ENCODE data around the gene RPL29. TPM values are rescaled to one million over a fixed set of nuclear protein-coding genes. Genes with fewer than 3 reads are reported as not detected.

The RPL29 gene
- total RNA-seq, 4 donors from 2014 or later: 1,428 to 2,708 (median 2,246) TPM

DNA sequence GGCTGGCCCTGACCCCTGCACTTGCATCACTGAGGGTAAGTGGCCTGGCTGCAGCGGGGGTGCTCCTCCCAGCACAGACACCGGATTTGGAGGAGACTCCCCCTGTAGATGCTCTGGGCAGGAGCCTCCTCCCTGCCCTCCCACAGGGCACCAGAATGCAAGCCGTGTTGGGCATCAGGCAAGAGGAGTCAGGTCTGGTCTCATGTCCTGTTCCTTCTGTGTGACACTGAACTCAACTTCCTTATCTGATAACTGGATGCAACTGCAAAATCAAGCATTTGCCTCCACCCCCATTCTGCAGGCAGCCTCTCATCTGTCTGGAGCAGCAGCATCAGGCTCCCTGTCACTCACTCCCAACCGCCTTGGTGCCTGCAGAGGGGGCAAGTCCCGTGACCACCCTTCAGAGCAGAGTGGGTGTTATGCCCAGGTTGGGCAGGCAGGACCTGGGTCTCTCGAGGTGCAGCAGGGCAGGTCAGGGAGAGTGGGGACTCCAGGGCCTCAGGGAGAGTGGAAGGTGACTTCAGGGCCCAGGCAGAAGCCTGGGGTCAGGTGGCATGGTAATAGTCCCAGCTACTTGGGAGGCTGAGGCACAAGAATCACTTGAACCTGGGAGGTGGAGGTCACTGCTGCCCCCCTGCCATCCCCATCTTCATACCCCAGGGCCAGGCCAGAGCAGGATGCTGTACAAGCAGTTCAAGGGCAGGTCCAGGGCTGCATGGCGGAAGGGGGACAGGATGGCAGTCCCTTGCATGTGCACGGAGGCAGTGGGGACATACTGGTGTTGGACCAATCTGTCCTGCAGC, 10.5 kb upstream of the RPL29 start:
- WGBS: 72% methylated on average over 5 of the region's 8 CpGs
- TF ChIP-seq EP300 (IDR thresholded peaks at IDR 0.05): no peak
- TF ChIP-seq POLR2AphosphoS5 (IDR thresholded peaks at IDR 0.05): no peak
- TF ChIP-seq, protein P1, sequence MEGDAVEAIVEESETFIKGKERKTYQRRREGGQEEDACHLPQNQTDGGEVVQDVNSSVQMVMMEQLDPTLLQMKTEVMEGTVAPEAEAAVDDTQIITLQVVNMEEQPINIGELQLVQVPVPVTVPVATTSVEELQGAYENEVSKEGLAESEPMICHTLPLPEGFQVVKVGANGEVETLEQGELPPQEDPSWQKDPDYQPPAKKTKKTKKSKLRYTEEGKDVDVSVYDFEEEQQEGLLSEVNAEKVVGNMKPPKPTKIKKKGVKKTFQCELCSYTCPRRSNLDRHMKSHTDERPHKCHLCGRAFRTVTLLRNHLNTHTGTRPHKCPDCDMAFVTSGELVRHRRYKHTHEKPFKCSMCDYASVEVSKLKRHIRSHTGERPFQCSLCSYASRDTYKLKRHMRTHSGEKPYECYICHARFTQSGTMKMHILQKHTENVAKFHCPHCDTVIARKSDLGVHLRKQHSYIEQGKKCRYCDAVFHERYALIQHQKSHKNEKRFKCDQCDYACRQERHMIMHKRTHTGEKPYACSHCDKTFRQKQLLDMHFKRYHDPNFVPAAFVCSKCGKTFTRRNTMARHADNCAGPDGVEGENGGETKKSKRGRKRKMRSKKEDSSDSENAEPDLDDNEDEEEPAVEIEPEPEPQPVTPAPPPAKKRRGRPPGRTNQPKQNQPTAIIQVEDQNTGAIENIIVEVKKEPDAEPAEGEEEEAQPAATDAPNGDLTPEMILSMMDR (IDR thresholded peaks at IDR 0.05): no peak
- TF ChIP-seq POLR2A (IDR thresholded peaks at IDR 0.05): no peak
- Histone ChIP-seq H3K4me3 (no peak overlapping the region), H3K4me1 (peaks cover 32% of the 10 kb centered on the region), H3K36me3 (no peaks in the 10 kb centered on the region), H3K27ac (no peak overlapping the region), H3K27me3 (no peaks in the 10 kb centered on the region), H3K9me3 (no peaks in the 10 kb centered on the region)
- no peak for DNase-seq (ENCODE audit: low spot score in 2 of 2)

DNA sequence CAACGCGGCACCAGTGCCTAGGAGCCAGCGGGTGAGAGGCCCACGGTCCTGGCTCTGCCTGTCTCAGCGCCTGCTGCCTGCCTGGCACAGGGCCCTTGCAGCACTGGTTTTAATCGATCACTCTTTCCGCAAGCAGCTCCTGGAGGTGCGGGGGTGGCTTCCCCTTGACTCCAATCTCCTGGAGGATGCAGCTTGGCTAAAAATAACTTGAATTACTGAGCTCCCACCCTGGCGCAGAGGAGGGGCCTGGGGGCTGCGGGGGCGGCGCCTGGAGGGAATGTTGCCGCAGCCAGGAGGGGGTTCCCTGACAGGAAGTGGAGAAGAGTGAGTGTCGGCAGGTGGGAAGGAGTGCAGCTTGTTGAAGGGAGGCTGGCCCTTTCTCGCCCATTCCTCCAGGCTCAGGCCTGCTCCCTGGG, 9.9 kb upstream of the RPL29 start:
- H3K27ac ChIP-seq: no peak overlapping the region
- H3K4me1 ChIP-seq: peaks cover 32% of the 10 kb centered on the region
- no peak overlapping the region for H3K4me3 ChIP-seq
- H3K27me3 ChIP-seq: no peaks in the 10 kb centered on the region
- TF ChIP-seq, protein P1 (IDR thresholded peaks at IDR 0.05): no peak
- H3K9me3 ChIP-seq: no peaks in the 10 kb centered on the region
- WGBS: 10% methylated on average over 10 of the region's 15 CpGs
- no peak for DNase-seq (ENCODE audit: low spot score in 2 of 2)
- H3K36me3 ChIP-seq: no peaks in the 10 kb centered on the region

DNA sequence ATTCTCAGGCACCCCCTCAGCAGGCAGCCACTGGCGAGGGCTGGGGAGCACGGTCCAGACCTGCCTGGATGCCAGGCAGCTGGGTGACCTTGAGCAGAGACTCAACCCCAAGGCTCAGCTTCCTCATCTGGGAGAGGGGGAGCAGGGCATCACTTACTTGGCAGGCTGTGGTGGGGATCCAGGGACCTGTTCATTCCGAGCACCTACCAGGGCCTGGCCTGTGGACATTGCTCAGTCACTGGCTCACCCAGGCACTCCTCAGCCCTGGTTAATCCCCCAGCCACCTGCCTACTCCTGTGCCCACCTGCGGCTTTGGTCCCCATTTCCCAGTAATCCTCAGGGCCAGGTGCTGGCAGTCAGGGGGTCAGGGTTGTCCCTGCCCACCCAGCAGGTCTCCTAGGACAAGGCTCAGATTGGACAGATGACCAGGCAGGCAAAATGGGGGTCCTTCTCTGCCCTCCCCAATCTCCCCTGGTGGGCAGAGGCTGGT, 9.3 kb upstream of the RPL29 start:
- no peak for DNase-seq (ENCODE audit: low spot score in 2 of 2)
- Histone ChIP-seq H3K27ac (no peak overlapping the region), H3K36me3 (no peaks in the 10 kb centered on the region), H3K4me1 (peaks cover 32% of the 10 kb centered on the region), H3K9me3 (no peaks in the 10 kb centered on the region), H3K27me3 (no peaks in the 10 kb centered on the region), H3K4me3 (no peak overlapping the region)
- TF ChIP-seq POLR2A (IDR thresholded peaks at IDR 0.05) (no peak), EP300 (IDR thresholded peaks at IDR 0.05) (no peak), POLR2AphosphoS5 (IDR thresholded peaks at IDR 0.05) (no peak)
- TF ChIP-seq, protein P1 (IDR thresholded peaks at IDR 0.05): no peak
- WGBS: 100% methylated on average over 1 of the region's 4 CpGs

DNA sequence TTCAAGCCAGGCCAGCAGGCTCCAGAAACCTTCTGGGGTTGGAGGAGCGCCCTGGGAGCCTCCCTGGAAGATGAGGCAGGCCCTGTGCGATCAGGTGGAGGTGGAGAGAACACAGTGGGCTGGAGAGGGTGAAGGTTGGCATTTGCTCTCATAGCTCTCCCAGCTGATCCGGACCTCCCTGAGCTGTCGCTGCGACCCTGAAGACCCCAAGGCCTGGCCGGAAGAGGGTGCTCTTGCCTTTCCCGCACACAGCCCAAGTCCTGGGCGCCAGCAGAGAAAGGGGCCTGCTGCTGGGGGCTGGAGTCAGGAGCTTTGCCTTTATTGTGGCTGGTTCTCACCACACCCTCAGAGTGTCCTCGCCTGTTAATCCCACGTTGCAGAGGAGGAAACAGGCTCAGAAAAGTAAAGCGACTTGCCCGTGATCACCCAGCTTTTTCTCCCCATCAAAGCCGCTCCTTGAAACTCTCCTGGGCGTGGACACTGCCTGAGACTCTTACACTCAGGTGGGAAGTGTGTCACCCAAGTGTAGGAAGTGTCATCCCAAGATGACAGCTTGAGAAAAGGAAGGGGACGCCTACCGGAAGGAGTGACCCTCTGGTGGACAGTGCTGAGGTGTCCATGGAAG, 8.6 kb upstream of the RPL29 start:
- DNase-seq (ENCODE audit: low spot score in 2 of 2): no peak
- H3K27ac ChIP-seq: no peak overlapping the region
- no peaks in the 10 kb centered on the region for H3K27me3 ChIP-seq
- peaks cover 32% of the 10 kb centered on the region for H3K4me1 ChIP-seq
- H3K9me3 ChIP-seq: no peaks in the 10 kb centered on the region
- no peak overlapping the region for H3K4me3 ChIP-seq
- H3K36me3 ChIP-seq: no peaks in the 10 kb centered on the region
- WGBS: 68% methylated on average over 10 of the region's 16 CpGs
- TF ChIP-seq, protein P1 (IDR thresholded peaks at IDR 0.05): peak in 1 of 2 donors; percentile 13
- TF ChIP-seq POLR2A (IDR thresholded peaks at IDR 0.05): no peak

- no peak overlapping the region for H3K27ac ChIP-seq
- WGBS: 82% methylated on average over 6 of the region's 6 CpGs
- no peak for TF ChIP-seq POLR2AphosphoS5 (IDR thresholded peaks at IDR 0.05)
- TF ChIP-seq POLR2A (IDR thresholded peaks at IDR 0.05): no peak
- TF ChIP-seq, protein P1 (IDR thresholded peaks at IDR 0.05): no peak
- TF ChIP-seq EP300 (IDR thresholded peaks at IDR 0.05): no peak
- DNase-seq (ENCODE audit: low spot score in 2 of 2): no peak
- H3K4me1 ChIP-seq: peaks cover 32% of the 10 kb centered on the region
- H3K36me3 ChIP-seq: no peaks in the 10 kb centered on the region
- H3K4me3 ChIP-seq: no peak overlapping the region
- H3K9me3 ChIP-seq: no peaks in the 10 kb centered on the region
- H3K27me3 ChIP-seq: no peaks in the 10 kb centered on the region
Measured at GRCh38 chr3:52002748-52003147, 7.1 kb upstream of the RPL29 start.

All from suprapubic skin (tissue), 4 donors.